HEK293 (cell line): ENCODE results near the gene NPM3.

Experiments
- CTCF ChIP-seq: fragments of 450-650 bp; formaldehyde crosslinking; IDR thresholded peaks from 2 replicates; pipeline ENCODE4 v1.5.1; 2016; ENCODE audit warnings: missing biosample characterization, missing genetic modification characterization
- KLF16 ChIP-seq: fragments of 450-650 bp; formaldehyde crosslinking; IDR thresholded peaks from 2 replicates; pipeline ENCODE4 v1.5.1; 2017; ENCODE audit warnings: missing biosample characterization, missing genetic modification characterization
- PBX3 ChIP-seq: sonication (generic); formaldehyde crosslinking; IDR thresholded peaks from 2 replicates; pipeline ENCODE4 v1.8.1; 2022; ENCODE audit warnings: mild to moderate bottlenecking, moderate library complexity, missing genetic modification reagents
- PRDM10 ChIP-seq: fragments of 450-650 bp; formaldehyde crosslinking; IDR thresholded peaks from 2 replicates; pipeline ENCODE4 v1.5.1; 2016; ENCODE audit warnings: missing biosample characterization, missing genetic modification characterization
- REST ChIP-seq: fragments of 450-650 bp; formaldehyde crosslinking; IDR thresholded peaks from 2 replicates; pipeline ENCODE4 v1.5.1; 2016; ENCODE audit warnings: missing biosample characterization, missing genetic modification characterization
- YY1 ChIP-seq: fragments of 450-650 bp; formaldehyde crosslinking; IDR thresholded peaks from 2 replicates; pipeline ENCODE4 v1.5.1; 2018; ENCODE audit warnings: missing biosample characterization, missing genetic modification characterization
- ZNF24 ChIP-seq: fragments of 450-650 bp; formaldehyde crosslinking; IDR thresholded peaks from 2 replicates; pipeline ENCODE4 v1.5.1; 2016; ENCODE audit warnings: missing biosample characterization, missing genetic modification characterization
- ZNF639 ChIP-seq: fragments of 450-650 bp; formaldehyde crosslinking; IDR thresholded peaks from 2 replicates; pipeline ENCODE4 v1.5.1; 2016; ENCODE audit warnings: missing biosample characterization, missing genetic modification characterization
- ZNF670 ChIP-seq: fragments of 450-650 bp; formaldehyde crosslinking; IDR thresholded peaks from 2 replicates; pipeline ENCODE4 v1.5.1; 2016; ENCODE audit warnings: missing biosample characterization, missing genetic modification characterization, low read depth
- ZNF677 ChIP-seq: fragments of 450-650 bp; IDR thresholded peaks from 2 replicates; pipeline ENCODE4 v1.5.0; 2018; ENCODE audit warnings: missing biosample characterization, mild to moderate bottlenecking, missing genetic modification characterization, moderate library complexity

- TF ChIP-seq CTCF (tag by site-specific recombination) (no peak), ZNF639 (tag by site-specific recombination) (no peak), ZNF670 (no peak), ZNF24 (tag by site-specific recombination) (no peak), ZNF677 (tag by site-specific recombination) (no peak), REST (tag by site-specific recombination) (no peak), PRDM10 (no peak), YY1 (tag by site-specific recombination) (no peak), KLF16 (tag by site-specific recombination) (no peak), PBX3 (CRISPR knock-in tag) (no peak)
Observed at GRCh38 chr10:101807158-101807557, 23.9 kb upstream of the NPM3 start.
